ENCODE results near the gene OR2B6. TPM values are rescaled to one million over a fixed set of nuclear protein-coding genes. Genes with fewer than 3 reads are reported as not detected.

Gene OR2B6
- total RNA-seq, 1 donor from 2014 or later = not detected

DNA sequence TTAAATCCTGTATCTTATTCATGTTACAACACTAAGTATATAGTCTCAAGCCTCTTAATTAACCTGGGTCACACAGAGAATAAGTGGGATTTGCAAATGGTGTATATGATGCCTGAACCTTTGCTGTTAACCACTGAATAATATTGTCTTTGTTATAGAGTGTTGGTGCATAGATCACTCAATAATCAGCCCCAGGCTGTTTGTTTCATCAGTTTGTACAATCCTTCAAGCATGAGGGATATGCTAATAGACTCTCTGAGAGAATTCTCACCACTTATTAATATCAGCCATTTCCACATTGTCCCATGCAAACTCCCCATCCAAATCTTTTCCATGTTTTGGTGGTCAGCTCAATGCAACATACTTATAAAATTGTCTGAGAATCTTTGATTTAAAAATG, 21.7 kb downstream of the OR2B6 start:
- Histone ChIP-seq H3K4me3 (ENCODE audit: low read depth, low read length) (no peak overlapping the region), H3K27me3 (ENCODE audit: control insufficient read depth, insufficient read depth, low read length) (peaks cover 2% of the 10 kb centered on the region), H3K36me3 (ENCODE audit: control insufficient read depth, insufficient read depth, low read length) (no peaks in the 10 kb centered on the region)
- DNase-seq (ENCODE audit: low read depth) = no peak
- TF ChIP-seq, protein P1, sequence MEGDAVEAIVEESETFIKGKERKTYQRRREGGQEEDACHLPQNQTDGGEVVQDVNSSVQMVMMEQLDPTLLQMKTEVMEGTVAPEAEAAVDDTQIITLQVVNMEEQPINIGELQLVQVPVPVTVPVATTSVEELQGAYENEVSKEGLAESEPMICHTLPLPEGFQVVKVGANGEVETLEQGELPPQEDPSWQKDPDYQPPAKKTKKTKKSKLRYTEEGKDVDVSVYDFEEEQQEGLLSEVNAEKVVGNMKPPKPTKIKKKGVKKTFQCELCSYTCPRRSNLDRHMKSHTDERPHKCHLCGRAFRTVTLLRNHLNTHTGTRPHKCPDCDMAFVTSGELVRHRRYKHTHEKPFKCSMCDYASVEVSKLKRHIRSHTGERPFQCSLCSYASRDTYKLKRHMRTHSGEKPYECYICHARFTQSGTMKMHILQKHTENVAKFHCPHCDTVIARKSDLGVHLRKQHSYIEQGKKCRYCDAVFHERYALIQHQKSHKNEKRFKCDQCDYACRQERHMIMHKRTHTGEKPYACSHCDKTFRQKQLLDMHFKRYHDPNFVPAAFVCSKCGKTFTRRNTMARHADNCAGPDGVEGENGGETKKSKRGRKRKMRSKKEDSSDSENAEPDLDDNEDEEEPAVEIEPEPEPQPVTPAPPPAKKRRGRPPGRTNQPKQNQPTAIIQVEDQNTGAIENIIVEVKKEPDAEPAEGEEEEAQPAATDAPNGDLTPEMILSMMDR (IDR thresholded peaks at IDR 0.05; ENCODE audit: insufficient read depth, low read length, poor library complexity, severe bottlenecking) = no peak

DNA sequence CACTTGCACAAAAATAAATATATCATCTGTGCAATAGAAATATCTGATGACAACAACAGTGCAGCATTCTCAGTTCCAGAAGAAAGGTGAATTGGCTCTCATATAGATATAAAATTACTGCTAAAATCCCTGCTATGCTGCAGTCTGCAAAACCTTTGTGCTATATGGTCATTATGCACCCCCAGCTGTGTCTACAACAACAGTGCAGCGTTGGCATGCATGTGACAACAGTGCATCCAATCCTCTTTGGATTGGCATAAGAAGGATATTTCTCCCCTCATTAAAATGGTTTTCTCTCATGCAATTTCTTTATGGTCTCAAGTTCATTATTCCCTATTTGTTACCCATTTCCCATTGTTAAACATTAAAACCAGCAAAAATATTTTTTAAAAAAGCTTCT, 23.1 kb downstream of the OR2B6 start:
- no peak for DNase-seq (ENCODE audit: low read depth)
- TF ChIP-seq, protein P1 (IDR thresholded peaks at IDR 0.05; ENCODE audit: insufficient read depth, low read length, poor library complexity, severe bottlenecking) = no peak
- Histone ChIP-seq H3K27me3 (ENCODE audit: control insufficient read depth, insufficient read depth, low read length) (peaks cover 2% of the 10 kb centered on the region), H3K36me3 (ENCODE audit: control insufficient read depth, insufficient read depth, low read length) (no peaks in the 10 kb centered on the region), H3K4me3 (ENCODE audit: low read depth, low read length) (no peak overlapping the region)

DNA sequence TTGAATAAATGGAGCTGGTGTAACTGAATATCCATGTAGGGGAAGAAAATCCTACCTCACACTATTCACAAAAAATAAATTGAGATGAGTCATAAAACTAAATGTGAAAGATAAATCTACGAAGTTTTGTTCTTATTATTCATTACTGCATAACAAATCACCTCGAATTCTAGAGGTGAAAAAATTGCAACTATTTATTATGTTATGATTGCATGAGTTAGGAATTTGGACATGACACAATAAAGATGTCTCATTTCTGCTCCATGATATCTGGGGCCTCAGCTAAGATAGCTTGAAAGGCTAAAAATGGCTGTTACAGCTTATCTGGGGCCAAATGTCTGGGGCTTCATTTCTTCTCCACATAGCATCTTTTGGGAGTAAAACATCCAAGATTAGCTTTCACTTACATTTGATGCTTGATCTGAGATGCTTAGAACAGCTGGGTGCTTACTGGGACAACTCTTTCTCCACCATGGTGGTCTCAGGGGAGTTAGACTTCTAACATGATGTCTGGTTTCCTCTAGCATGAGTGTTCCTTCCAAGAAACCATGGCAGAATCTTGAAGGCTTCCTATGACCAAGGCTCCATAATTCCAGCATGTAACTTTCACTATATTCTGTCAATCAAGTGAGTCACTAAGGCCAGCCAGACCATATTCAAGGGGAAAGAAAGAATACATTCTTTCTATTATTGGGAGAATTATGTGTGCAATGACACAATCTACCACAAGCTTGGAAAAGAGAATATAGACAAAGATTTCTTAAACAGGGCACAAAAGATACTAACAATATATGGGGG, 30.1 kb downstream of the OR2B6 start:
- TF ChIP-seq, protein P1 (IDR thresholded peaks at IDR 0.05; ENCODE audit: insufficient read depth, low read length, poor library complexity, severe bottlenecking) = no peak
- Histone ChIP-seq H3K27me3 (ENCODE audit: control insufficient read depth, insufficient read depth, low read length) (no peaks in the 10 kb centered on the region), H3K36me3 (ENCODE audit: control insufficient read depth, insufficient read depth, low read length) (no peaks in the 10 kb centered on the region), H3K4me3 (ENCODE audit: low read depth, low read length) (no peak overlapping the region)
- DNase-seq (ENCODE audit: low read depth) = no peak

DNA sequence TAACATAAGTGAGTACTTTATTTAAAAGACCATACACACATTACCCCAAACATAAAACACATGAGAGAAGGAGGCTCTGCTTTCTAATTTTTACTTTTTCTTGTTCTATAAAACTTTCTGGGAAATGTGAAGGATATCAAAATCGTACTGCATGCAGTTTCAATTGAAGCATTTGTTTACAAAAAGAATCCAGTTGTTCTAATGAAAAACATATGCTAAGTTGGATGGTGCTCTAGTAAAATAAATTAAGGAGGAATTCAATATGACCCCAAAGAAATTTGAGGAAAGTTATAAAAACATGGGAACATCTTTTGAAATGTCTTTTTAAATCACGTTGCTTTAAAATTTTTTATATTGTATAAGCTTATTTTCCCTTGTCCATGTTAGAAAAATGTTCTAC, 37.6 kb downstream of the OR2B6 start:
- H3K27me3 ChIP-seq (ENCODE audit: control insufficient read depth, insufficient read depth, low read length) = no peaks in the 10 kb centered on the region
- DNase-seq (ENCODE audit: low read depth) = no peak
- no peaks in the 10 kb centered on the region for H3K36me3 ChIP-seq (ENCODE audit: control insufficient read depth, insufficient read depth, low read length)
- no peak overlapping the region for H3K4me3 ChIP-seq (ENCODE audit: low read depth, low read length)
- TF ChIP-seq, protein P1 (IDR thresholded peaks at IDR 0.05; ENCODE audit: insufficient read depth, low read length, poor library complexity, severe bottlenecking) = no peak

DNA sequence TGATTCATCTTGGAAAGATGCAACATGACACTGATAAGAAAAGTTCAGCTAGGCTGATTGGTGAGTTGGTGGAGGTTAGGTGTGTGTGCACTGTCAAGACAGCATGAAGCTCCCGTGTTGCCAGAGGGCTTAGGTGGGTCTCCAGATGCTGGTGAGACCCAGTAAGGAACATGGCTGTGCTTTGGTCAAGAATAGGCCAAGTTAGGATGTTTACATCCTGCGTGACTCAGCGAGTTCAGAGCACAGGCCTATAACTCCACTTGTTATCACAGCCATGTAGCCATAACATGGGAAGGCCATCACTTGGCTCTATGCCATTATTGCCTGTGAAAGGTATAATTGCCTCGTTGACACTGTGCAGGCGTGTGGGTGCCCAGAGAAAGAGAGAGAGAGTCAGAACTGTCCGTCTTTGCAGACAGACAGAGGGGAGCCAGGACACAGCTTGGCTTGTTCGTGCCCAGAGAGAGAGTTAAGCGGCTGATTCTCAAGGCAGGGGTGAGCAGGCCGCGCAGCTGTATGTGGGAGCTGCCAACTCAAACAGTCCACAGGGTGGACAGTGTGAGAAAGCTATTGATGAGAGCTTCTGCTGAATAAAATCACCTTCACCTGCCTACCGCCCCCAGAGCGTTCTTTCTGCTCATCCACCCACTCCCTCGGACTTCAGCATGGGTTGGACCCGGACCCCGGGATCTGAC, 43.5 kb downstream of the OR2B6 start:
- Histone ChIP-seq H3K4me3 (ENCODE audit: low read depth, low read length) (no peak overlapping the region), H3K27me3 (ENCODE audit: control insufficient read depth, insufficient read depth, low read length) (peaks cover 2% of the 10 kb centered on the region), H3K36me3 (ENCODE audit: control insufficient read depth, insufficient read depth, low read length) (no peaks in the 10 kb centered on the region)
- no peak for DNase-seq (ENCODE audit: low read depth)
- TF ChIP-seq, protein P1 (IDR thresholded peaks at IDR 0.05; ENCODE audit: insufficient read depth, low read length, poor library complexity, severe bottlenecking) = no peak

Data from kidney epithelial cell (primary cell).